Measurements from ENCODE around the gene SEC14L6.
A peak's percentile ranks its signal among the peaks of the same experiment; 100 is the strongest.
"Not testable (repeated sequence)": the region's sequence is repeated elsewhere in the genome, so short reads cannot be mapped to it uniquely, and the experiment has no call there.

The SEC14L6 gene

GRCh38 chr22:30552719-30553118 is 6.2 kb upstream of the SEC14L6 start:
- DNase-seq (ENCODE audit: low read depth): no peak
- H3K4me3 ChIP-seq (ENCODE audit: low read depth, low read length): no peak overlapping the region
- no peak for TF ChIP-seq CTCF (conservative IDR thresholded peaks at IDR 0.05; ENCODE audit: low read depth, low read length)

- not testable (repeated sequence) for DNase-seq (ENCODE audit: low read depth); H3K4me3 ChIP-seq (ENCODE audit: low read depth, low read length)
These were observed 5.3 kb upstream of the SEC14L6 start for GRCh38 chr22:30551813-30552212.

GRCh38 chr22:30547188-30547587 is 647 bp upstream of the SEC14L6 start:
- H3K4me3 ChIP-seq (ENCODE audit: low read depth, low read length): no peak overlapping the region
- no peak for DNase-seq (ENCODE audit: low read depth)
- TF ChIP-seq CTCF (conservative IDR thresholded peaks at IDR 0.05; ENCODE audit: low read depth, low read length): no peak

GRCh38 chr22:30542811-30543188 is 3.7 kb downstream of the SEC14L6 start:
- no peak for DNase-seq (ENCODE audit: low read depth)
- no peak for TF ChIP-seq CTCF (conservative IDR thresholded peaks at IDR 0.05; ENCODE audit: low read depth, low read length)
- peak overlapping the region; percentile 37 for H3K4me3 ChIP-seq (ENCODE audit: low read depth, low read length)

- peak overlapping the region; percentile 37 for H3K4me3 ChIP-seq (ENCODE audit: low read depth, low read length)
- DNase-seq (ENCODE audit: low read depth): no peak
- TF ChIP-seq CTCF (conservative IDR thresholded peaks at IDR 0.05; ENCODE audit: low read depth, low read length): no peak
These were observed 4.4 kb downstream of the SEC14L6 start for GRCh38 chr22:30541961-30542810.

DNA sequence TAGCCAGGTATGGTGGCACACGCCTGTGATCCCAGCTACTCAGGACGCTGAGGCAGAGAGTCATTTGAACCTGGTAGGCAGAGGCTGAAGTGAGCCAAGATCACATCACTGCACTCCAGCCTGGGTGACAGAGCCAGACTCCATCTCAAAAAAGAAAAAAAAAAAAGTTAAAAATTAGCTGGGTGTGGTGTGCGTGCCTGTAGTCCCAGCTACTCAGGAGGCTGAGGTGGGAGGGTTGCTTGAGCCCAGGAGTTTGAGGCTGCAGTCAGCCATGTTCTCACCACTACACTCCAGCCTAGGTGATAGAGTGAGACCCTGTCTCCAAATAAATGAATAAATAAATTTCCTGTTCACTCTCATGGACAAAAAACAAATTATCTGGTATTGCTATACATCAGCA is 5.0 kb downstream of the SEC14L6 start:
- DNase-seq (ENCODE audit: low read depth); H3K4me3 ChIP-seq (ENCODE audit: low read depth, low read length): not testable (repeated sequence)

- no peak for DNase-seq (ENCODE audit: low read depth)
- H3K4me3 ChIP-seq (ENCODE audit: low read depth, low read length): no peak overlapping the region
- TF ChIP-seq CTCF (conservative IDR thresholded peaks at IDR 0.05; ENCODE audit: low read depth, low read length): no peak
These were observed 7.2 kb downstream of the SEC14L6 start for GRCh38 chr22:30539368-30539767.

DNA sequence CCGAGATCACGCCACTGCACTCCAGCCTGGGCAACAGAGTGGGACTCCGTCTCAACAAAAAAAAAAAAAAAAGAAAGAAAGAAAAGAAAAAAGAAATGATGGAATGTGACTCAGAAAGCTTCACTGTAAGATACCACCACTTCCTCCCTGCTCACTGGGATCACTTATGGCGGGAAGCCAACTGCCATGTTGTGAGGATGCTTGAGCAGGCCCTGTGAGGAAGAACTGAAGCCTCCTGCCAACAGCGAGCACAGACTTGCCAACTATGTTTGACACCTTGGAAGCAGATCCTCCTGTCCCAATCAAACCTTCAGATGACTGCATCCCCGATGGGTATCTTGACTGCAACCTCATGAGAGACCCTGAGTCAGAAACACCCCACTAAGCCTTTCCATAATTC is 8.3 kb downstream of the SEC14L6 start:
- TF ChIP-seq CTCF (conservative IDR thresholded peaks at IDR 0.05; ENCODE audit: low read depth, low read length): no peak
- peak; percentile 41 for DNase-seq (ENCODE audit: low read depth)
- no peak overlapping the region for H3K4me3 ChIP-seq (ENCODE audit: low read depth, low read length)

Data from choroid plexus epithelial cell (primary cell).